NT2/D1 (cell line): Measurements from ENCODE around the gene VWA8.

ENCODE experiments used
- DNase-seq: peaks from one replicate; pipeline ENCODE4 v3.0.0-alpha.2; 2011; ENCODE audit warnings: low read depth, low spot score
- H3K27me3 ChIP-seq: 2 replicates; pipeline ENCODE4 v1.6.0; 2011; ENCODE audit warnings: mild to moderate bottlenecking; ENCODE audit not compliant: insufficient read length, insufficient read depth
- H3K36me3 ChIP-seq: 2 replicates; pipeline ENCODE4 v1.6.1; 2011; ENCODE audit warnings: mild to moderate bottlenecking, low read length, mixed read lengths; ENCODE audit not compliant: insufficient read depth, insufficient read length
- H3K4me1 ChIP-seq: 2 replicates; pipeline ENCODE4 v1.5.1; 2011; ENCODE audit not compliant: insufficient read depth, insufficient read length
- H3K4me3 ChIP-seq: 2 replicates; pipeline ENCODE4 v1.5.1; 2011; ENCODE audit warnings: low read depth; ENCODE audit not compliant: insufficient read length
- H3K9ac ChIP-seq: 2 replicates; pipeline ENCODE4 v1.6.0; 2011; ENCODE audit warnings: low read depth; ENCODE audit not compliant: insufficient read length
- H3K9me3 ChIP-seq: 2 replicates; pipeline ENCODE4 v1.5.1; 2011; ENCODE audit warnings: mild to moderate bottlenecking, low read length; ENCODE audit not compliant: insufficient read depth
- SUZ12 ChIP-seq: IDR thresholded peaks from 2 replicates; pipeline ENCODE4 v1.6.1; 2011; ENCODE audit not compliant: insufficient read length, insufficient read depth; ENCODE audit errors: extremely low read depth
- YY1 ChIP-seq: IDR thresholded peaks from 2 replicates; pipeline ENCODE4 v1.6.1; 2011; ENCODE audit not compliant: insufficient read length, insufficient read depth
- ZNF274 ChIP-seq: IDR thresholded peaks from 2 replicates; pipeline ENCODE4 v1.6.1; 2011; ENCODE audit warnings: mild to moderate bottlenecking, low read depth, low read length

The VWA8 gene

DNA sequence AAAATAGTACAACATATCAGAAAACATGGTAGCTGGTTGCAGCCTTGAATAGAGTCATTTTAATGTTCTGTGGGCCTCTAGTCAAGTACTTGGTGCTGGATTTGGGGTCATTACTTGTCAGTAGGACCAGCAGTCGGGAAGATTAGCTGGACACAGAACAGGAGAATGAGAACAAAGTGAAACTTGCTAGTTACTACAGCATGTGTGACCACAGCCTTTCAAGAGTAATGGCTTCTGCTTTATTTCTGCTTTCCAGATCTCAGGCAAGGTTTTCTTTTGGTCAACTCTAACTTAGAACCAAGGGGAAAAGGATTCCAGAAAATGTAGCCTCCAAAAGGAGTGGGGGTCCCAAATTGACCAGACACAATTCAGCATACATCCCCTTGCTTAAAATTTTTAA lies 17.1 kb upstream of the VWA8 start:
- H3K4me1 ChIP-seq: no peaks in the 10 kb centered on the region
- no peak for DNase-seq
- H3K36me3 ChIP-seq: no peaks in the 10 kb centered on the region
- no peak overlapping the region for H3K4me3 ChIP-seq
- no peaks in the 10 kb centered on the region for H3K27me3 ChIP-seq
- TF ChIP-seq YY1 (no peak), SUZ12 (no peak), ZNF274 (no peak)
- no peak overlapping the region for H3K9ac ChIP-seq
- no peaks in the 10 kb centered on the region for H3K9me3 ChIP-seq

GRCh38 chr13:41976476-41976875 lies 15.6 kb upstream of the VWA8 start:
- H3K4me3 ChIP-seq: no peak overlapping the region
- TF ChIP-seq SUZ12: no peak
- TF ChIP-seq ZNF274: no peak
- TF ChIP-seq YY1: no peak
- H3K9me3 ChIP-seq: no peaks in the 10 kb centered on the region
- no peaks in the 10 kb centered on the region for H3K36me3 ChIP-seq
- no peaks in the 10 kb centered on the region for H3K27me3 ChIP-seq
- H3K9ac ChIP-seq: no peak overlapping the region
- H3K4me1 ChIP-seq: no peaks in the 10 kb centered on the region
- DNase-seq: no peak

DNA sequence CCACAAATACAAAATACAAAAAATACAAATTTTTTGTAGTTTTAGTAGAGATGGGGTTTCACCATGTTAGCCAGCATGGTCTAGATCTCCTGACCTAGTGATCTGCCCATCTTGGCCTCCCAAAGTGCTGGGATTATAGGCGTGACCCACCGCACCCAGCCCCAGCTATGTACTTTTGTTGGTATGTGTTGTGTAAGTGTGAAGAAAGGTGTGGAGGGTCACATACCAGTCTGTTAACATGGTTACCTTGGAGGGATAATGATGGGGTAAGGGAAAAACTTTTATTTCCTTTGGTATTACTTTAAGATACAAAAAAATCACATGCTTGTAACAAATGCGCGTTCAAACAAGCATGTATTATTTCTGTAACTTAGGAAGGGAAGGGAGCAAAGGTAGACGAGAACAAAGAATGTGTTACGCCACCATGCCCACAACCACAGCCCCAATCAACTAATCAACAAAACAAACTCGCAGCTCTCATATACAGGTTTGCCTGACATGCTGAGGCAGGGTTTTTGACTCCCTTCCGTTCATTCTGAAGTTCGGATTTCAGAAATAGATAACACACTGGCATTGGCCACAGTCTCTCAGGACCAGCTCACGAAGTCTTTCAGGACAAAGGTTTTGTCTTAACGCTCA lies 13.5 kb upstream of the VWA8 start:
- no peak overlapping the region for H3K4me3 ChIP-seq
- no peaks in the 10 kb centered on the region for H3K36me3 ChIP-seq
- no peaks in the 10 kb centered on the region for H3K4me1 ChIP-seq
- TF ChIP-seq ZNF274 (no peak), YY1 (no peak), SUZ12 (no peak)
- no peaks in the 10 kb centered on the region for H3K9me3 ChIP-seq
- no peaks in the 10 kb centered on the region for H3K27me3 ChIP-seq
- H3K9ac ChIP-seq: no peak overlapping the region
- no peak for DNase-seq

GRCh38 chr13:41973247-41973741 lies 12.4 kb upstream of the VWA8 start:
- H3K9ac ChIP-seq: no peak overlapping the region
- H3K27me3 ChIP-seq: no peaks in the 10 kb centered on the region
- no peak overlapping the region for H3K4me3 ChIP-seq
- H3K36me3 ChIP-seq: no peaks in the 10 kb centered on the region
- H3K4me1 ChIP-seq: no peaks in the 10 kb centered on the region
- H3K9me3 ChIP-seq: no peaks in the 10 kb centered on the region
- TF ChIP-seq ZNF274 (no peak), YY1 (no peak), SUZ12 (no peak)
- DNase-seq: no peak

DNA sequence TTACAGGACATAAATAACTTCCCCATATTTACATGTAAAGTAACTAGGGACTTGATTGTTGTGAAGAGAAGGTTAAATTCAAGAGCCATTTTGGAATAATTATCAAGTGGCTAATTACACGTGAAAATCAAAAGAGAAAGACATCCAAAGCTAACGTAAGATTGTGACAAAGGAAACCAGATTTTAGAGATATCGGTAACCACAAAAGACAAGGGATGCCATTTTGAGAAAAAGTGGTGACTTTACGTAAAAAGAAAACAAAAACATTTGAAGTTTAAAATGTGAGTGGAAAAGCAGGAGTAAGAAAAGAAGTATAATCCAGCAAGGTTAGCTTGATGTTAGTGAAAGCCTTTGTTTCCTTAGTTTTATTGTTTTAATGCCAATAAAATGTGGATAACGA lies 10.9 kb upstream of the VWA8 start:
- no peak overlapping the region for H3K4me3 ChIP-seq
- no peaks in the 10 kb centered on the region for H3K9me3 ChIP-seq
- DNase-seq: no peak
- H3K9ac ChIP-seq: no peak overlapping the region
- no peaks in the 10 kb centered on the region for H3K27me3 ChIP-seq
- no peaks in the 10 kb centered on the region for H3K36me3 ChIP-seq
- TF ChIP-seq SUZ12 (no peak), ZNF274 (no peak), YY1 (no peak)
- H3K4me1 ChIP-seq: no peaks in the 10 kb centered on the region

DNA sequence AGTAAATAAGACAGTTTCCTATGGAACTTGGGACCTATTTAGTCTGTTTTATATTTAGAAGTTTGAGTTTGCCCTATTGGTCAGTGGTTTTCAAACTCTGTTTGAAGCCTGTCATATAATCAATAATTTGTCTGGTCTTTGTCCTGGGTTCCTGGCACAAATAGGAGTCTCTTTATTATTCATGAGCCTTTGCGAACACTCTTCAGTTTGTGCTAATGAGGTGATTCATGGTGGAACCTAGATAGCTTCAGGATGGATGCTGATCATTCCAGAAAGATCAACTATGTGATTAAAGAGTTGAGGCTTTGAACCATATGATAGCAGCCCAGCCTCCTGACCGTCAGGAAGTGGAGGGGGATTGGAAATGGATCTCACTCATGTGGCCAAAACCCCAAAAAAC lies 10.0 kb upstream of the VWA8 start:
- no peaks in the 10 kb centered on the region for H3K36me3 ChIP-seq
- H3K4me3 ChIP-seq: no peak overlapping the region
- H3K9ac ChIP-seq: no peak overlapping the region
- no peaks in the 10 kb centered on the region for H3K4me1 ChIP-seq
- H3K27me3 ChIP-seq: no peaks in the 10 kb centered on the region
- no peak for DNase-seq
- TF ChIP-seq SUZ12 (no peak), ZNF274 (no peak), YY1 (no peak)
- no peaks in the 10 kb centered on the region for H3K9me3 ChIP-seq

DNA sequence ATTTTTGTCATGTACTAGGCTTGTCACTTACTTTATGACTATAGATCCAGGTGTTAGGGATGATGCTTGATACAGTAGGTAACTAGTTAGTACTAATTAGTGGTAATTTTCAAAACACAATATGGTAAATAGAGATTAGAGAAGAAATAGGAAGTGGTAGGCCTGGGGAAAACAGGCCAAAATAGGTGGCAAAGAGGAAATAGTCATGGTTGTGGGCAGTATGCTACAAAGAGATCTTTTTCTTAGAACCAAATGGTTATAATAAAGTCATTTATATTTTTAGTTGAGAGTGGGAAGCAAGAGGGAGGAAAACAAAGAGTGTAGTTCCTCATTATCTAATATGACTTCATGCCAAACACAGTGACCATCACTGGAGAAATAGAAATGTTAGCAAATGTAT lies 9.1 kb upstream of the VWA8 start:
- no peak overlapping the region for H3K9ac ChIP-seq
- no peaks in the 10 kb centered on the region for H3K4me1 ChIP-seq
- no peak overlapping the region for H3K4me3 ChIP-seq
- DNase-seq: no peak
- H3K36me3 ChIP-seq: no peaks in the 10 kb centered on the region
- no peaks in the 10 kb centered on the region for H3K27me3 ChIP-seq
- no peaks in the 10 kb centered on the region for H3K9me3 ChIP-seq
- TF ChIP-seq ZNF274 (no peak), YY1 (no peak), SUZ12 (no peak)
